Suprapubic skin (tissue), 4 donors: Measurements from ENCODE around the gene EPN1. TPM values are rescaled to one million over a fixed set of nuclear protein-coding genes. Genes with fewer than 3 reads are reported as not detected.

Experiments used
- DNase-seq, 2 donors: peaks; one replicate each; pipeline ENCODE4 v3.0.0-alpha.2; 2019; ENCODE audit warnings: low spot score in 2 of 2
- H3K27ac ChIP-seq: fragments of 200-600 bp; sonication (generic); one replicate; pipeline ENCODE4 v1.5.1; 2019
- H3K27me3 ChIP-seq: fragments of 200-600 bp; sonication (generic); one replicate; pipeline ENCODE4 v1.5.1; 2019
- H3K36me3 ChIP-seq: fragments of 200-600 bp; sonication (generic); one replicate; pipeline ENCODE4 v1.5.1; 2019
- H3K4me1 ChIP-seq: fragments of 200-600 bp; sonication (generic); one replicate; pipeline ENCODE4 v1.5.1; 2019
- H3K4me3 ChIP-seq: fragments of 200-600 bp; sonication (generic); one replicate; pipeline ENCODE4 v1.5.1; 2019; ENCODE audit warnings: mild to moderate bottlenecking
- H3K9me3 ChIP-seq: fragments of 200-600 bp; sonication (generic); one replicate; pipeline ENCODE4 v1.5.1; 2019
- EP300 ChIP-seq: sonication (generic); formaldehyde crosslinking; IDR thresholded peaks from one replicate; pipeline ENCODE4 v1.6.1; 2017; ENCODE audit warnings: antibody characterized with exemption
- POLR2A ChIP-seq, 2 donors: fragments of 450-650 bp; IDR thresholded peaks; one replicate each; pipeline ENCODE4 v1.6.1; 2017; ENCODE audit warnings: antibody characterized with exemption in 2 of 2, mild to moderate bottlenecking in 2 of 2, moderate library complexity in 2 of 2
- POLR2AphosphoS5 ChIP-seq, 3 donors: sonication (generic); formaldehyde crosslinking; IDR thresholded peaks; one replicate each; pipeline ENCODE4 v1.6.1; 2017; ENCODE audit warnings: antibody characterized with exemption in 3 of 3
- WGBS: methylation state at CpG from one replicate; pipeline ENCODE4 v1.1.5; 2018; 5-methylcytosine and 5-hydroxymethylcytosine counted together
- total RNA-seq, 4 donors: library from RNA; depleted of rRNA; stranded (reverse); fragments of >200 nt; gene quantifications; one replicate each; pipeline ENCODE4 v1.1.0, GENCODE V29; 2016
- TF ChIP-seq, protein P1 (sequence below), 2 donors: fragments of 200-600 bp in 1 of 2; fragments of 450-650 bp in 1 of 2; sonication (generic) in 1 of 2; IDR thresholded peaks; one replicate each; pipeline ENCODE4 v1.5.1; 2016 to 2019; ENCODE audit warnings: antibody characterized with exemption in 2 of 2, mild to moderate bottlenecking in 1 of 2, moderate library complexity in 1 of 2

Gene EPN1
- total RNA-seq, 4 donors from 2014 or later, result 80.1 to 104 (median 82.9) TPM

DNA sequence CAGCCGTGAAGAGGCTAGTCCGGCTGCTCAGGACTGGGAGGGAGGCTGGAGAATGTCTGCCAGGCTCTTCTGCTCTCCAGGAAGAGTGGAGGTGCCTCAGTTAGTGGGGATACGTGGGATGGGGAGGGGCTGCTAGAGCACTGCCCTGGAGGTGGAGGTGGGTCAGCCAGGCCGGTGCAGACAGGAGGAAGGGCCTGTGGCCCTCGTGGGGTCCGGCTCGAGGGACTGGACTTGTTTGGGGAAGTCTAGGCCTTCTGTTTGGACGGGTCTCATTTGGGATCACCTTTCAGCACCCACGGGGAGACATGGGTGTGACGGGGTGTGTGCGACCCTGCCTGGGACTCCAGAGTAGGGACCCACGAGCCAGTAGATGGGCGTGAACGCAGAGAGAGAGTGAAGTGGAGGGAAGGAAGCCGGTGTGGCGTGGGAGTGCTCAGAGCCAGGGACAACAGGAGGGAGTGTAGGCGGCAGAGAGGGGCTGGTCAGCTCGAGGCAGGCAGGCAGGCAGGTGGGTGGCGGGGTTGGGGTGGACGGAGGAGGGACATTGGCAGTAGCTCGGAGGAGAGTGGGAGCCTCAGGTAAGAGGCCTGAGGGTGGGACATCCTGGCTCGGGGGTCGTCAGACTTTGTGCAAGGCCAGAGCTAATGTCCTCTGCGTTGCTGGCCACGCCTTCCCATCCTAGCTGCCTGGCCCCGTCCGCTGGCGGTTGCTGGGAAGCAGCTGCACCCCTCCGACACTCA lies 11.5 kb downstream of the EPN1 start:
- Histone ChIP-seq H3K36me3 (peaks cover 87% of the 10 kb centered on the region), H3K27ac (no peak overlapping the region), H3K4me3 (no peak overlapping the region), H3K27me3 (no peaks in the 10 kb centered on the region), H3K9me3 (no peaks in the 10 kb centered on the region), H3K4me1 (peaks cover 8% of the 10 kb centered on the region)
- DNase-seq, result no peak
- TF ChIP-seq, protein P1, sequence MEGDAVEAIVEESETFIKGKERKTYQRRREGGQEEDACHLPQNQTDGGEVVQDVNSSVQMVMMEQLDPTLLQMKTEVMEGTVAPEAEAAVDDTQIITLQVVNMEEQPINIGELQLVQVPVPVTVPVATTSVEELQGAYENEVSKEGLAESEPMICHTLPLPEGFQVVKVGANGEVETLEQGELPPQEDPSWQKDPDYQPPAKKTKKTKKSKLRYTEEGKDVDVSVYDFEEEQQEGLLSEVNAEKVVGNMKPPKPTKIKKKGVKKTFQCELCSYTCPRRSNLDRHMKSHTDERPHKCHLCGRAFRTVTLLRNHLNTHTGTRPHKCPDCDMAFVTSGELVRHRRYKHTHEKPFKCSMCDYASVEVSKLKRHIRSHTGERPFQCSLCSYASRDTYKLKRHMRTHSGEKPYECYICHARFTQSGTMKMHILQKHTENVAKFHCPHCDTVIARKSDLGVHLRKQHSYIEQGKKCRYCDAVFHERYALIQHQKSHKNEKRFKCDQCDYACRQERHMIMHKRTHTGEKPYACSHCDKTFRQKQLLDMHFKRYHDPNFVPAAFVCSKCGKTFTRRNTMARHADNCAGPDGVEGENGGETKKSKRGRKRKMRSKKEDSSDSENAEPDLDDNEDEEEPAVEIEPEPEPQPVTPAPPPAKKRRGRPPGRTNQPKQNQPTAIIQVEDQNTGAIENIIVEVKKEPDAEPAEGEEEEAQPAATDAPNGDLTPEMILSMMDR (IDR thresholded peaks at IDR 0.05), result no peak
- no peak for TF ChIP-seq EP300
- TF ChIP-seq POLR2AphosphoS5 (IDR thresholded peaks at IDR 0.05), result no peak
- TF ChIP-seq POLR2A (IDR thresholded peaks at IDR 0.05), result no peak
- 88% methylated on average over 29 of the region's 29 CpGs for WGBS

DNA sequence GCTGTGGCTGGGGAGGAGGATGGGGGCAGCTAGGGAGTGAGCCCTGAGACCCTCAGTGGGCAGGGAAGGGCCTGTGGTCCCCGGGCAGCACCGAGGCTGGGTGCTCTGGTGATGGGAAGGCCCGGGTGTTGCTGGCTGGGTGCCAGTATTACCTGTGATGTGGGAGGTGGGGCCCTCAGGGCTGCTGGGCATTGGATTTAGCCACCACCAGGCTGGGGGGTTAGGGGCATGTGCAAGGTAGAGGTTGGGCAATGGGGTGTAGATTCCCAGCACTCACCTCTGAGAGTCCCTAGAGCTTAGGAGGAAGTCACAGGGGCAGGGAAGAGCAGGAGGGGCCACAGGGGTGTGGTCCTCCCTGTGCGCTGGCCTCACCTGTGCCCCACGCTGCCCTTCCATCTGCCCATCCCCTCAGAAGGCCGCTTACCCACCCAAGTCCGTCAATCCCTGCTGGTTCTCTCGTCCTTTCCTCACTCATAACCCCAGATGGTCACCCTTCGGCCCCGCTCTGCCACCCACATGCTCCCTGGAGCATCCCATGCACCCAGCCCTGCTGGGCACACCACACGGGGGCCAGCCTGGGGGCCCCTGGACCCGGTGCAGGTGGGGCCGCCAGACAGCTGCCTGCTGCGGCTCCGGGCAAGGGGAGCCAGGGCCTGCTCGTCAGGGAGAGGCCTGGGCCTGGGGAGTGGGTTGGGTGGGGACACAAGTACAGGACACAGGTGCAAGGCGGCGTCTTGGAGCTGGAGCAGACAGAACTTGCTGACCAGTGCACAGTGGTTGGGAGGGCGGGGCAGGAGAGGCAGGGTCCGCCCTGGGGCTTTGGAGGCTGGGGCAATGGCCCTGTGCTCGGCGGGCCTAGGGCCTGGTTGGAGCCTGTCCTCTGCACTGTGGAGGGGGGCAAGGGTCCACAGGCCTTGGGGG lies 12.5 kb downstream of the EPN1 start:
- peaks cover 8% of the 10 kb centered on the region for H3K4me1 ChIP-seq
- 85% methylated on average over 16 of the region's 22 CpGs for WGBS
- no peak overlapping the region for H3K27ac ChIP-seq
- H3K9me3 ChIP-seq, result no peaks in the 10 kb centered on the region
- H3K27me3 ChIP-seq, result no peaks in the 10 kb centered on the region
- H3K36me3 ChIP-seq, result peaks cover 91% of the 10 kb centered on the region
- TF ChIP-seq, protein P1 (IDR thresholded peaks at IDR 0.05), result no peak
- no peak for TF ChIP-seq EP300
- no peak for TF ChIP-seq POLR2A (IDR thresholded peaks at IDR 0.05)
- no peak for TF ChIP-seq POLR2AphosphoS5 (IDR thresholded peaks at IDR 0.05)
- peak in 1 of 2 donors; percentile 59 for DNase-seq
- no peak overlapping the region for H3K4me3 ChIP-seq

DNA sequence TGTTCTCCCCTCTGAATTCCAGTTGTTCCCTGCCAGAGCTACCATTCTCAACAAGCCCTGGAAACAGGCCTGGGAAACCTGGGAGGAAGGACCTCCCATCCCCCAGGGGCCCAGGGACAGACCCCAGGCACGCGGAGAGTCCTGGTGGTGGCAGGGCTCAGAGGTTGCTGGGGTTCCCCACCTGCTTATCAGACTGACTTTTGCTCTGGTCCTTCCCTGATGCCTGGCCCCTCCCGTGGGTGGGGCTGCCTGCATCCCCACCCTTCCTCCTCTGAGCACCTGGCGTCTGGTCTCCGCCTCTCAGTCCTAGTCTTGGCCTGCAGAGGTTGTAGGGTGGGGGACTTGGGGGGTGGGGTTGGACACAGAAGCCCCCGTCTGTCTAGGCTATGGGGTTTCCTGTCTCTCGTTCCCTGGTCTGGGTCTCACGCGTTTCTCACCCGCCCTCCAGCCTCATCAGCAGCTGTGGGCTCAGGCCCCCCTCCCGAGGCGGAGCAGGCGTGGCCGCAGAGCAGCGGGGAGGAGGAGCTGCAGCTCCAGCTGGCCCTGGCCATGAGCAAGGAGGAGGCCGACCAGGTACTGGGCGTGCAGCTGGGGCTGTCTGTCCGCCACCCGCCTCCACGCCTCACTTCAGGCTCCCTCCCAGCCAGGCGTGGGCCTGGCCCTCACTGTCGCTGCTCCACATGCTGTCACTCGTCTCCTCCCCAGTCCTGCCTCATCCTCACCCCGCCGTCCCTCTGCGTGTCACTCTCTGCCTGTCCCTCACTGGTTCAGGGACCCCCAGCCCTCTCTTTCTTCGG lies 13.6 kb downstream of the EPN1 start:
- Histone ChIP-seq H3K4me3 (no peak overlapping the region), H3K9me3 (no peaks in the 10 kb centered on the region), H3K27ac (no peak overlapping the region), H3K36me3 (peaks cover 95% of the 10 kb centered on the region), H3K27me3 (no peaks in the 10 kb centered on the region), H3K4me1 (peaks cover 8% of the 10 kb centered on the region)
- no peak for TF ChIP-seq POLR2AphosphoS5 (IDR thresholded peaks at IDR 0.05)
- TF ChIP-seq POLR2A (IDR thresholded peaks at IDR 0.05), result no peak
- TF ChIP-seq EP300, result no peak
- TF ChIP-seq, protein P1 (IDR thresholded peaks at IDR 0.05), result no peak
- DNase-seq, result peak in 1 of 2 donors; percentile 51
- 62% methylated on average over 22 of the region's 27 CpGs for WGBS

DNA sequence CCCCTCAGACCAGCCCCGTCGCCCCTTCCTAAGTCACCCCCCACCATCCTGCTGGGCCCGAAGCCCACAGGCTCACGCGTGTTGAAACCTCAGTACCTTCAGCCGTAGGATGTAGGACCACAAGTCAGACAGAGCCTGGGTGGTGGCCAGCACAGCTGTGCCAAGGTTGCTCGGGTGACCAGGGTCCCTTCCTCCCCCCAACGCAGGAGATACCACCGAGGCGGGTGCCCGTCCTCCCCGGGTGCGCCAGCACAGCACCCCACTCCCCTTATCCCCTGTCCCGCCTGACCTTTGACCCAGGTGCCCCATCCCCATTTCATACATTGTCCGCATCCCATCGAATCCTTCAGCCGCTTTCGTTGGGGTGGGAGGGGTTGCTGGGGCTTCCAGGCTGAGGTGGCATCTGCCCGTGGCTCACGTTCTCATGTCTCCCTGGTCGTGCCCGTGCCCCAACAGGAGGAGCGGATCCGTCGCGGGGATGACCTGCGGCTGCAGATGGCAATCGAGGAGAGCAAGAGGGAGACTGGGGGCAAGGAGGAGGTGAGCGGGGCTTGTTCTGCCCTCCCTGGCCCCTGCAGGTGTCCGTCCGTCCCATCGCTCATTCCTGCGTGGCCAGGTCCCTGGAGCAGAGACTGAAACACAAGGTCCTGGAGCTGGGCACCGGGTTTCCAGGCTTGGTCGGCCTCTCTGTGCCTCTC lies 14.5 kb downstream of the EPN1 start:
- peak in 1 of 2 donors; percentile 52 for DNase-seq
- peaks cover 94% of the 10 kb centered on the region for H3K36me3 ChIP-seq
- H3K9me3 ChIP-seq, result no peaks in the 10 kb centered on the region
- WGBS, result 91% methylated on average over 21 of the region's 35 CpGs
- H3K27ac ChIP-seq, result no peak overlapping the region
- no peak overlapping the region for H3K4me3 ChIP-seq
- TF ChIP-seq POLR2AphosphoS5 (IDR thresholded peaks at IDR 0.05) (no peak), EP300 (no peak), POLR2A (IDR thresholded peaks at IDR 0.05) (no peak)
- TF ChIP-seq, protein P1 (IDR thresholded peaks at IDR 0.05), result no peak
- peaks cover 4% of the 10 kb centered on the region for H3K4me1 ChIP-seq
- H3K27me3 ChIP-seq, result no peaks in the 10 kb centered on the region
